H4 (cell line): Measurements from ENCODE around the gene MT1A. TPM values are rescaled to one million over a fixed set of nuclear protein-coding genes. Genes with fewer than 3 reads are reported as not detected.
"Not testable (repeated sequence)": the region's sequence is repeated elsewhere in the genome, so short reads cannot be mapped to it uniquely, and the experiment has no call there.

Source experiments
- DNase-seq: peaks from one replicate; pipeline ENCODE4 v3.0.0-alpha.2; 2015; ENCODE audit warnings: low spot score
- total RNA-seq: library from RNA; depleted of rRNA; stranded (reverse); fragments of >200 nt; shearing (Covaris generic); gene quantifications from 2 replicates; pipeline ENCODE4 v1.2.3, GENCODE V29; 2014

MT1A gene
- total RNA-seq, 1 experiment from 2014 or later: not detected

DNA sequence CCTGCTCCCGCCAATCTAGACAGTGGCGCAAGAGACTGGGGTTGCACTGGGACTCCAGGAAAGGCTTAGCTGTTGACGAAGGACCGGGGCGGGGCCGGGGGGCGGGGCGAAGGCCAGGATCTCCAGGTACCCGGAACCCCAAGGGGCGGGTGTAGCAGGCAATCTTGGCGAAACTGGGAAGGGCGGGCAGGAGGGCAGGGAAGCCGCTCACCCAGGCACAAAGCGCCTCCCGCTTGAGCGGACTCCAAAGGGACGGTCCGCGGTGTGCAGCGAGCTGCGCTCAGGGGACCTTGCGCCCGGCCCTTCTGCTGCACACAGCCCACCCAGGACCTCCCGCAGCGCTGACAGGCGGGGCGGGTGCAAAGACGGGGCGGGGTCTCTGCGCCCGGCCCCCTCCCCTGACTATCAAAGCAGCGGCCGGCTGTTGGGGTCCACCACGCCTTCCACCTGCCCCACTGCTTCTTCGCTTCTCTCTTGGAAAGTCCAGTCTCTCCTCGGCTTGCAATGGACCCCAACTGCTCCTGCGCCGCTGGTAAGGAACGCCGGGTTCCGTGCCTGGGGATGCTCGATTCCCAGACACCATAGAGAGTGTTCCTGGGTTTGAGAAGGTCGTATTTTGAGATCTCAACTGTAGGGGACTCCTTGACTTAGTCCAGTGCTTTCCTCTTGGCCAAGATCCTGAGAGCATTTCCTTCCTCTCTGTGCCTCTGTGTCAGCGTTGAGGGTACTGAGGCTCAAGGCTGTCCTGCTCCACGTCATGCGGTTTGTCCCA, 19.3 kb downstream of the MT1A start, which contains the start of gene MT1F:
TSS of gene MT1F (plus strand) at position 405 of the 772 bp plus-strand sequence. CDS start at position 505, 100 bp downstream.
- no peak for DNase-seq

DNA sequence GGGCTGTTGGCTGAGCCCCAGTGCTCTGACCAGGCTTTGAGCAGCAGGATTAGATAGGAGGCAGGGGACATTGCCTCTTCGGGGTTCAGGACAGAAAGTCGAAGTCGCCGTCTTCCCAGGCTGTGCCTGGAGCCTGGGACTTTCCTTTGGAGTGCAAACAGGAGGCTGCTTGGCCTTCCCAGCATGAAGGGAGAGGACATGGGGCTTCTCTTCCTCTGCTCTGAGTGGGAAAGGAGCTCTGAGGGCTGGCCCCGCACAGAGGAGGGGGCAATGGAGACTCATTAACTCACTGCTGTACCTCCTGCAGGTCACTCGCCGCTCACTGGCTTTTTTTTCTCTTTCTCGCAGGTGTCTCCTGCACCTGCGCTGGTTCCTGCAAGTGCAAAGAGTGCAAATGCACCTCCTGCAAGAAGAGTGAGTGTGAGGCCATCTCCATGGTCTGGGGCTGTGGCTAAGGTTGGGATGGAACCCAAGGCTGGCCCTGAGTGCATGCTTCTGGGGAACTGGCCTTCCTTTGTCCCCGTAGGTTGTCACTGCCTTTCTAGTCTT, 19.9 kb downstream of the MT1A start:
- no peak for DNase-seq

DNA sequence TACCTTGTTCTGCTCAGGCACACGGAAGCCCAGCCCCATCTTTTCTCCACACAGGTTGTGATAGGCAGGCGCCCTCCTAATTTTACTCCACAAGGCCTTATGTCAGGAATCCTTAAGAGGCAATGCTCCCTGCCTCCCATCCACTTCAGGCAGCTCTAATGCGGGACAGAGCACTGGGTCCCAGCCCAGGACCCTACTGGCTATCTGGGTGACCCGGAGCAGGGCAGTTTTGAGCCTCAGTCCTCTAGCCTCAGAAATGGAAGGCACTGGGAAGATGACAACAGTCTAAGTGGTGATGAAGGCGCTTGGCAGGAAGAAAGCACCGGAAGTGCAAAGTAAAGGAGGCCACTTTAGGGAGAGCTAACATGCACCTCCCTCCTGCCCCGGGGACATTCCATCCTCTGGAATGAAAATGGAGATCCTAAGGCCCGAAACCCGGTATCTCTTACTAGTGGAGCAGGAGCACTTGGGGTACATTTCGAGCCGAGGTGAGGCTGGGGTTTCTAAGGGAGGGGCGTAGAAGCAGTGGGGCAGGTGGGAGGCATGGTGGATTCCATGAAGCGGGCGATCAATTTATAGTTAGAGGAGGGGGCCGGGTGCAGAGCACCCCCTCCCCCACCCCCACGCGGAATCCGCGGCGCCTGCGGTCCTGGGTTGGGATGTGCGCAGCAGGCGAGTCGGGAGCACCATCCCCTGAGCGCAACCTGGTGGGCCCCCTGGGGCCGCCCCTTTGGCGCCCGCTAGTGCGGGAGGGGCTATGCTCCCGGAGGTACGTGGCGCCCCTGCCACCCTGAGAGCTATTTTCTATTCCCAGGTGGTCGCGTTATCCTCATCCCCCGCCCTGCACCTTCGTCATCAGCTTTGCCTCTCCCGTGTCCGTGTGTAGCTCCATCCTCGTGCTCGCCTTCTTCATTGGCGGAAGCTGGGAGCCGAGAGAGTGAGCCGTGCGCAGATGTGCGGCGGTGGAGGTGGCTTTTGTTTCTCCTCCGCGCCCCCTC, 24.2 kb downstream of the MT1A start:
- no peak for DNase-seq

DNA sequence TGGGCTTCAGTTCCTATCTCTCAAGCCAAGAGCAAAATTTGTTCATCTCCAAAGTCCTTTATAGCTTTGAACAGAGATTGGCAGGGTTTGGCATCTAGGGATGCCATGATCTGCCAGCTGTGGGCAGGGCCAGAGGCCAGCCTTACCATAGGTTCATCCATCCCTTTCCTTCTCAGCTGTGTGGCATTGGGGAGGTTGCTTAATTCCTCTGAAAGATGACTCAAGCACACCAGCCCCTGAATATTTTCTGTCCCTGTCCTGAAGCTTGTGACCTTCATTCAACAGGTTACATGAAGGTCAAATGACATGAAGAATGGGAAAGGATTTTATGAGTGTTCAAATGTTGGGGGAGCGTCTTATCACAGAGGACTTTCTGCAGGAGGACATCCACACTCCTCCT, 26.0 kb downstream of the MT1A start:
- DNase-seq: no peak

DNA sequence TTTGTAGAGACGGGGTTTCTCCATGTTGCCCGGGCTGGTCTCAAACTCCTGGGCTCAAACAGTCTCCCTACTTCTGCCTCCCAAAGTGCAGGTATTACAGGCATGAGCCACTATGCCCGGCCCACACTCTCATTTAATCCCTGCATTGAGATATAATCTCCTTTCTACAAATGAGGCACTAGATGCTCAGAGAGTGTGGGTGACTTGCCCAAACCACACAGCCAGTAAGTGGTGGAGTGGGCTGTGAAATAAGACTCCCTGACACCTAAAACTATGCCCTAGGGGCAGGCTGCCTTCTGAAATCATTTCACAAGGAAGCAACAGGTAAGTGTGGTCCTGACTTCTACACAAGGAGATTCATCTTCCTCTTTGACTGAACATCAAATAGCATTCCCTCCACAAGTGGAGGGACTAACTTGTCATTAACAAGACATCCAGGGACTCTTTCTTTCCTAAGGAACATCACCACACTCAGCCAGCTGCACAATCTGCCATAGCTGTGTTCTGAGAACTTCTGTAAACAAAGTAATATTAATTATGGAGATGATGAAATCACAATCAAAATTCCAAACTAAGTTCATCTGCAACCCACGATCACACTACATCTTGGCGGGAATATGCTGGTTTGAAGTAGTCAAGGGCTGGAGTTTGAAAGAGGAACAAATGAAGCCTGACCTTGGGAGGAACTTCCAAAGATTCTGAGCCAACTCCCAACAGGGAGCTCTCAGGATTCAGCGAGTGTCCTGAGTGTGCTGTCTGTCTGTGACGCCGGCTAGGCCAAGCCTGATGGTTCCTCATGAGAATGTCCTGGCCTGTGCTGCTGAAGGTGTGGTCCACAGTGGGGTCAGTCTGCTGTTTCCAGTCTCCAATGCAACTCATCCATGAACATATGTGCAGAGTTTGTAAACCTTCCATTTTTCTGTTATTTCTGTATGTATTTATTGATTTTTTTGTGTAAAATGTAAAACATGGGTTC, 27.1 kb downstream of the MT1A start:
- DNase-seq: not testable (repeated sequence)

DNA sequence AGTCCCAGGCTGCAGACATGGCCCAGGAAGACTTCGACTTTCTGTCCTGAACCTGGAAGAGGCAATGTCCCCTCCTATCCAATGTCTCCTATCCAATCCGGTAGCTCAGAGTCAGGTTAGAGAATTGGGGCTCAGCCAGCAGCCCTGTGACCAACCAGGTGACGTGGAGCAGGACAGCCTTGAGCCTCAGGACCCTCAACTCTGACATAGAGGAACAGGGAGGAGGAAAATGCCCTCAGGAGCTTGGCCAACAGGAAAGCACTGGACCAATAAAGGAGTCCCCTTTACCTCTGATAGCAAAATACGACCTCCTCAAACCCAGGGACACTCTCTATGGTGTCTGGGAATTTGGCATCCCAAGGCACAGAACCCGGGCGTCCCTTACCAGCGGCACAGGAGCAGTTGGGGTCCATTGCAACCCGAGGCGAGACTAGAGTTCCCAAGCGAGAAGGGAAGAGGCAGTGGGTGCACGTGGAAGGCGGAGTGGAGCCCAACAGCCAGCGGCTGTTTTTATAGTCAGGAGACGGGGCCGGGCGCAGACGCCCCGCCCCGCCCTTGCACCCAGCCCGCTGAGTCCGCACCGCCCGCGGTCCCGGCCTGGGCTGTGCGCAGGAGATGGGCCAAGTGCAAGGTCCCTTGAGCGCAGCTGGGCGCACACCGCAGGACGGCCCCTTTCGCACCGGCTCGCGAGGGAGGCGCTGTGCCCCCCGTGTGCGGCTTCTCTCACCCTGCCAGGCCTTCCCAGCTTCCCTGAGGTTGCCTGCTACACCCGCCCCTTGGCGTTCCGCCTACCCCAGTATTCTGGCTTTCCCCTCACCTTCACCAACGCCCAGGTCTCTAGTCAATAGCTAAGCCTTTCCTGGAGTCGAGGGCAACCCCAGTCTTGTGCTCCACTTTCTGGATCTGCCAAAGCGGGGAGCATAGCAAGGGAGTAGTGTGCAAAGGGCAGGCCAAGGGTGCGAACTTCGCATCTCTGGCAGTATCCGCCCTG, 29.4 kb downstream of the MT1A start, which contains the start of gene MT1G:
TSS of gene MT1G (minus strand) at position 485 of the 991 bp plus-strand sequence. CDS start at position 413, 72 bp downstream.
- DNase-seq: no peak

DNA sequence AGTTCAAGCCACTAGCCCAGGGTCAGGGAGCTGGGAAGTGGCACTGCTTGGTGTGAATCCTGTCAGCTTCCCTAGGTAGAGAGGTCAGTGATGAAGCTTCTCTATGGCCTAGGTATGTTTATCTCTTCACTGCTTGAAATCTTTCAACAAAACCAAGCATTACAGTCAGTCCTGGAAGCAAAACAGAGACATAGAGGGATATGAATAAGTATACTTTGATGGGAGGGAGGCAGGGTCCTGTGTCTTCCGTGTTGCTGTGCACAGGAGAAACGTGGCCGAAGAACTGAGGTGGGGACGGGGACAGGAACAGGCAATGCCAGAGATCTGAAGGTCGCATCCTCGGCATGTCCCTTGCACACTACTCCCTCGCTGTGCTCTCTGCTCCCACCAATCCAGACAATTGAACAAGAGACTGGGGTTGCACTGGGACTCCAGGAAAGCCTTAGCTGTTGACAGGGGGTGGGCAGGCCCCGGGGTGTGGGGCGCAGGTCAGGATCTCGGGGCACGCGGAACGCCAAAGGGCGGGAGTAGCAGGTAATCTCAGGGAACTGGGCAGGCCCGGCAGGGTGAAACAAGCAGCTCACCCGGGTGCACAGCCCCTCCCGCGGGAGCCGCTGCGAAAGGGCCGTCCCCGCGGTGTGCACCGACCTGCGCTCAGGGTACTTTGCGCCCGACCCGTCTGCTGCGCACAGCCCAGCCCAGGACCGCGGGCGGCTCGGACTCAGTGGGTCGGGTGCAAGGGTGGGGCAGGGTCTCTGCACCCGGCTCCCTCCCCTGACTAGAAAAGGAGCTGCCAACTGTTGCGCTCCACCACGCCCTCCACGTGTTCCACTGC, 30.8 kb downstream of the MT1A start, which contains the start of gene MT1H:
TSS of gene MT1H (plus strand) at position 810 of the 835 bp plus-strand sequence. CDS start 71 bp downstream, outside the sequence.
- no peak for DNase-seq

DNA sequence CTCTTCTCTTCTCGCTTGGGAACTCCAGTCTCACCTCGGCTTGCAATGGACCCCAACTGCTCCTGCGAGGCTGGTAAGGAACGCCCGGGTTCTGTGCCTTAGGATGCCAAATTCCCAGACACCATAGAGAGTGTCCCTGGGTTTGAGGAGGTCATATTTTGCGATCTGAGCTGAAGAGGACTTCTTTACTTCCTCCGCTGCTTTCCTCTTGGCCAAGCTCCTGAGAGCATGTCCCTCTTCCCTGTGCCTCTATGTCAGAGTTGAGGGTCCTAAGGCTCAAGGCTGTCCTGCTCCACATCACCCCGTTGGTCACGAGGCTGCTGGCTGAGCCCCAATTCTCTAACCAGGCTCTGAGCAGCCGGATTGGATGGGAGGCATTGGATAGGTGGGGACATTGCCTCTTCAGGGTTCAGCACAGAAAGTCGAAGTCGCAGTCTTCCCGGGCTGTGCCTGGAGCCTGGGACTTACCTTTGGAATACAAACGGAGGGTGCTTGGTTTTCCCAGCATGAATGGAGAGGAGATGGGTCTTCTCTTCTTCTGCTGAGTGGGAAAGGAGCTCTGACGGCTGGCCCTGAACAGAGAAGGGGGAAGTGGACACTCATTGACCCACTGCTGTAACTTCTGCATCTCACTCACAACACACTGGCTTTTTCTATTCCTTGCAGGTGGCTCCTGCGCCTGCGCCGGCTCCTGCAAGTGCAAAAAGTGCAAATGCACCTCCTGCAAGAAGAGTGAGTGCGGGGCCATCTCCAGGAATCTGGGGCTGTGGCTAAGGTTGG, 31.6 kb downstream of the MT1A start:
- no peak for DNase-seq

DNA sequence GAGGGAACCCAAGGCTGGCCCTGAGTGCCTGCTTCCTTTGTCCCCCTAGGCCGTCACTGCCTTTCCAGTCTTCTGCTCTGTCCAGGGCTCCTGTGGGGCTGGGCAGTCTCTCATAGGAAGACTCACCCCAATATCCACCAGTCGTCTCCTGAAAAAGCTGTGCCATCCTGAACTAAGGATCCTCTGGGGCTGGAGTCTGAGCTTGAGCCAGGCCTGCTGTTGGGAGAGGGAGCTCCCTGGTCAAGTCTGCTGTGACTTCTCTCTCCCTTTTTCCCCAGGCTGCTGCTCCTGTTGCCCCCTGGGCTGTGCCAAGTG, 32.1 kb downstream of the MT1A start:
- no peak for DNase-seq

DNA sequence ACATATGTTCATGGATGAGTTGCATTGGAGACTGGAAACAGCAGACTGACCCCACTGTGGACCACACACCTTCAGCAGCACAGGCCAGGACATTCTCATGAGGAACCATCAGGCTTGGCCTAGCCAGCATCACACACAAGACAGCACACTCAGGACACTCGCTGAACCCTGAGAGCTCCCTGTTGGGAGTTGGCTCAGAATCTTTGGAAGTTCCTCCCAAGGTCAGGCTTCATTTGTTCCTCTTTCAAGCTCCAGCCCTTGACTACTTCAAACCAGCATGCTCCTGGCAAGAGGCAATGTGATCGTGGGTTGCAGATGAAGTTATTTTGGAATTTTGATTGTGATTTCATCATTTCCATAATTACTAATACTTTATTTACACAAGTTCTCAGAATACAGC, 33.2 kb downstream of the MT1A start:
- DNase-seq: not testable (repeated sequence)

DNA sequence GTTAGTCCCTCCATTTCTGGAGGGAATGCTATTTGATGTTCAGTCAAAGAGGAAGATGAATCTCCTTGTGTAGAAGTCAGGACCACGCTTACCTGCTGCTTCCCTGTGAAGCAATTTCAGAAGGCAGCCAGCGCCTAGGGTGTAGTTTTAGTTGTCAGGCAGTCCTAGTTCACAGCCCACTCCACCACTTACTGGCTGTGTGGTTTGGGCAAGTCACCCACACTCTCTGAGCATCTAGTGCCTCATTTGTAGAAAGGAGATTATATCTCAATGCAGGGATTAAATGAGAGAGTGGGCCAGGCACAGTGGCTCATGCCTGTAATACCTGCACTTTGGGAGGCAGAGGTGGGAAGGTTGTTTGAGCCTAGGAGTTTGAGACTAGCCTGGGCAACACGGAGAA, 33.7 kb downstream of the MT1A start:
- not testable (repeated sequence) for DNase-seq

DNA sequence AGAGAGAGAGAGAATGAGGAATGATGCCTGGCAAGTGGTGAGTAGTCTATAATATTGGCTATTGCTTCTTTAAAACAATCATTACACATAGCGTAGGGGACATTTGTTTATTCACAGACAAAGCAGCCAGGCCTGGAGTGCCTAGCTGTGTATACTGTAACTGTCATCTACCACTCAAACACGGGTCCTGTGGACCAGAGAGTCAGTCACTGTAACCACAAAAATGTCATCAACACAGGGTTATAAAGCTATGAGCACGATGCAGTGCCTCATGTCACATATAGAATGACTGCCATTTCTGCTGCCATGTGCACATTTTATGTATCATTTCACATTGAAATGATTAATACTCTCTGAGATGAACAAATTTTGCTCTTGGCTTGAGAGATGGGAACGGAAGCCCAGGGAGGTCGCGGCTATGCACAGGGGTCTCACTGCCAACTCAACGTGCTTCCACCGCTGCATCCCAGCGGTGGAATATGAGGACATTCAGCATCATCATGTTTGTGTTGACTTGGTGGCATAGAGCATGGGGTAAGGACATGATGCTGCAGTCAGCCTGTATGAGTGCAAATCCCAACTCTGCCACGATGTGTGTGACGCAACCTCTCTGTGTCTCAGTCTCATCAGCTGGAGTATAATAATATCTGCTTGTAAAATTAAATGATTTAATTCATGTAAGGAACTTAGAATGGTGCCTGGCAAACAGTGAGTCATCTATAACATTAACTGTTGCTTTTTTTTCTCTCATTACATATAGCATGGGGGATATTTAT, 34.5 kb downstream of the MT1A start:
- DNase-seq: no peak

DNA sequence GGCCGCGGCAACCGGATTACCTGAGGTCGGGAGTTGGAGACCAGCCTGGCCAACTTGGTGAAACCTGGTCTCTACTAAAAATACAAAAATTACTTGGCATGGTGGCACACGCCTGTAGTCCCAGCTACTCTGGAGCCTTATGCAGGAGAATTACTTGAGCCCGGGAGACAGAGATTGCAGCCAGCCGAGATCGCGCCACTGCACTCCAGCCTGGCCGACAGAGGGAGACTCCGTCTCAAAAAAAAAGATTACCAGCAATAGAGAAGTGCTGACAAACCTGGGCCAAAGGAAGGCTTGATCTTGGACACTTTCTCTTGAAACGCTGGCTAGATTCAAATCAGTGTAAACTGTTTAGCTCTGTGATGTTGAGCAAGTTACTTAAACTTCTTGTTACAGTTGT, 35.5 kb downstream of the MT1A start:
- no peak for DNase-seq

DNA sequence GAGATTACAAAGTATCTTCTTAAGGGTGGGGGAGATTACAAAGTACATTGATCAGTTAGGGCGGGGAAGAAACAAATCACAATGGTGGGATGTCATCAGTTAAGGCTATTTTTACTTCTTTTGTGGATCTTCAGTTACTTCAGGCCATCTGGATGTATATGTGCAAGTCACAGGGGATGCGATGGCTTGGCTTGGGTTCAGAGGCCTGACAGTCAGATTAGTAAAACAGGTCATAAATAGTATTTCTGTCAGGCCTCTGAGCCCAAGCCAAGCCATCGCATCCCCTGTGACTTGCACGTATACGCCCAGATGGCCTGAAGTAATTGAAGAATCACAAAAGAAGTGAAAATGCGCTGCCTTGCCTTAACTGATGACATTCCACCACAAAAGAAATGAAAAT, 36.1 kb downstream of the MT1A start:
- not testable (repeated sequence) for DNase-seq

DNA sequence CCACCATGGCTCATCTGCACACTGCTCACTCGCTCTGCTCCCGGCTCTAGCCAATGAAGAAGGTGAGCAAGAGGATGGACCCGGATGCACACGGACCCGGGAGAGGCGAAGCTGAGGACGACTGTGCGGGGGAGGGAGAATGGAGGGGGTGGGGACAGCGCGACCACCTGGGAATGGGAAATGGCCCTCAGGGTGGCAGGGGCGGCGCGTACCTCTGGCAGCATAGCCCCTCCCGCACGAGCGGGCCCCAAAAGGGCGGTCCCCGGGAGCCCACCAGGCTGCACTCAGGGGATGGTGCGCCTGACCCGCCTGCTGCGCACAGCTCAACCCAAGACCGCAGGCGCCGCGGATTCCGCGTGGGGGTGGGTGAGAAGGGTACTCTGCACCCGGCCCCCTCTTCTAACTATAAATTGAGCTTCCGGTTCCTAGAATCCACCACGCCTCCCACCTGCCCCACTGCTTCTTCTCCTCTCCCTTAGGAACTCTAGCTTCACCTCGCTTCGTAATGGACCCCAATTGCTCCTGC, 37.3 kb downstream of the MT1A start:
- no peak for DNase-seq

DNA sequence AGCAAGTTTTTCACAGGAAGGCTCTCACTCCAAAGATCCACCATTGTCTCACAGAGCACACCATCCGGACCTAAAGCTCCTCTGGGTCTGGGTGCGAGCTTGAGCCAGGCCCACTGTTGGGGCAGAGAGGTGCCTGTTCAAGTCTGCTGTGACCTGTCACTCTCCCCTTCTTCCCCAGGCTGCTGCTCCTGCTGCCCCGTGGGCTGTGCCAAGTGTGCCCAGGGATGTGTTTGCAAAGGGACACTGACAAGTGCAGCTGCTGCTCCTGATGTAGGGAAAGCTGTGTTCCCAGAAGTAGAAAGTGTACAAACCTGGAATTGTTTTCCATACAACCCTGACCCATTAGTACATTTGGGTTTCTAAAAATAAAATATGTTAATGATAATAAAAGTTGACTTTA, 39.0 kb downstream of the MT1A start:
- no peak for DNase-seq
